SJSA1 (cell line): ENCODE data around the gene HMGB1. TPM values are rescaled to one million over a fixed set of nuclear protein-coding genes. Genes with fewer than 3 reads are reported as not detected.
A peak's percentile ranks its signal among the peaks of the same experiment; 100 is the strongest.
"Not testable (repeated sequence)": the region's sequence is repeated elsewhere in the genome, so short reads cannot be mapped to it uniquely, and the experiment has no call there.

Source experiments
- DNase-seq, 2 experiments: peaks; one replicate each; pipeline ENCODE4 v3.0.0-alpha.2; 2015 to 2020; ENCODE audit warnings: low spot score in 2 of 2, low read depth in 1 of 2
- H3K27ac ChIP-seq: fragments of 250-450 bp; sonication (Bioruptor Pico); 2 replicates; pipeline ENCODE4 v1.5.1; 2020; ENCODE audit warnings: mild to moderate bottlenecking, moderate library complexity
- H3K27me3 ChIP-seq: fragments of 250-450 bp; sonication (Bioruptor Pico); replicated peaks from 2 replicates; pipeline ENCODE4 v1.5.1; 2020; ENCODE audit warnings: mild to moderate bottlenecking, moderate library complexity
- H3K36me3 ChIP-seq: fragments of 250-450 bp; sonication (Bioruptor Pico); 2 replicates; pipeline ENCODE4 v1.5.1; 2020; ENCODE audit warnings: mild to moderate bottlenecking
- H3K4me1 ChIP-seq: fragments of 250-450 bp; sonication (Bioruptor Pico); replicated peaks from 2 replicates; pipeline ENCODE4 v1.6.1; 2021; ENCODE audit warnings: mild to moderate bottlenecking
- H3K4me3 ChIP-seq: fragments of 250-450 bp; sonication (Bioruptor Pico); 2 replicates; pipeline ENCODE4 v1.5.1; 2020; ENCODE audit warnings: mild to moderate bottlenecking
- H3K9me3 ChIP-seq: fragments of 250-450 bp; sonication (Bioruptor Pico); replicated peaks from 2 replicates; pipeline ENCODE4 v1.5.1; 2020; ENCODE audit warnings: mild to moderate bottlenecking
- total RNA-seq: library from RNA; depleted of rRNA; stranded (reverse); fragments of >200 nt; shearing (Covaris generic); gene quantifications from 2 replicates; pipeline ENCODE4 v1.2.3, GENCODE V29; 2014

The HMGB1 gene
- total RNA-seq, 1 experiment from 2014 or later: 801 TPM

- no peaks in the 10 kb centered on the region for H3K27me3 ChIP-seq
- H3K36me3 ChIP-seq: peaks cover 24% of the 10 kb centered on the region
- no peak overlapping the region for H3K4me3 ChIP-seq
- no peak for DNase-seq
- H3K27ac ChIP-seq: no peak overlapping the region
- no peaks in the 10 kb centered on the region for H3K4me1 ChIP-seq
- no peaks in the 10 kb centered on the region for H3K9me3 ChIP-seq
Observed at GRCh38 chr13:30456290-30456689, 9.4 kb downstream of the HMGB1 start.

GRCh38 chr13:30454991-30455390, 10.7 kb downstream of the HMGB1 start:
- H3K27ac ChIP-seq: no peak overlapping the region
- DNase-seq: no peak
- no peak overlapping the region for H3K4me3 ChIP-seq
- H3K27me3 ChIP-seq: no peaks in the 10 kb centered on the region
- H3K4me1 ChIP-seq: no peaks in the 10 kb centered on the region
- no peaks in the 10 kb centered on the region for H3K9me3 ChIP-seq
- H3K36me3 ChIP-seq: peaks cover 23% of the 10 kb centered on the region

GRCh38 chr13:30453727-30454126, 12.0 kb downstream of the HMGB1 start:
- H3K9me3 ChIP-seq: no peaks in the 10 kb centered on the region
- no peak overlapping the region for H3K27ac ChIP-seq
- no peak for DNase-seq
- H3K4me3 ChIP-seq: no peak overlapping the region
- peaks cover 10% of the 10 kb centered on the region for H3K36me3 ChIP-seq
- no peaks in the 10 kb centered on the region for H3K4me1 ChIP-seq
- H3K27me3 ChIP-seq: no peaks in the 10 kb centered on the region

GRCh38 chr13:30451476-30451875, 14.3 kb downstream of the HMGB1 start:
- not testable (repeated sequence) for H3K4me1 ChIP-seq, H3K9me3 ChIP-seq, DNase-seq, H3K4me3 ChIP-seq, H3K36me3 ChIP-seq, H3K27me3 ChIP-seq, H3K27ac ChIP-seq

GRCh38 chr13:30450066-30450465, 15.7 kb downstream of the HMGB1 start:
- no peaks in the 10 kb centered on the region for H3K36me3 ChIP-seq
- H3K27ac ChIP-seq: no peak overlapping the region
- no peak for DNase-seq

GRCh38 chr13:30448441-30448840, 17.3 kb downstream of the HMGB1 start:
- no peaks in the 10 kb centered on the region for H3K36me3 ChIP-seq
- H3K4me3 ChIP-seq: no peak overlapping the region
- no peaks in the 10 kb centered on the region for H3K27me3 ChIP-seq
- H3K4me1 ChIP-seq: peaks cover 13% of the 10 kb centered on the region
- no peaks in the 10 kb centered on the region for H3K9me3 ChIP-seq
- DNase-seq: no peak
- no peak overlapping the region for H3K27ac ChIP-seq

More at GRCh38 chr13:30450066-30450465, 15.7 kb downstream of the HMGB1 start:
- no peak overlapping the region for H3K4me3 ChIP-seq
- H3K27me3 ChIP-seq: no peaks in the 10 kb centered on the region
- H3K4me1 ChIP-seq: peaks cover 13% of the 10 kb centered on the region
- no peaks in the 10 kb centered on the region for H3K9me3 ChIP-seq

GRCh38 chr13:30446126-30446500, 19.6 kb downstream of the HMGB1 start:
- Histone ChIP-seq H3K4me1 (peaks cover 13% of the 10 kb centered on the region), H3K9me3 (no peaks in the 10 kb centered on the region), H3K27me3 (no peaks in the 10 kb centered on the region), H3K36me3 (no peaks in the 10 kb centered on the region), H3K4me3 (peak overlapping the region; percentile 21), H3K27ac (no peak overlapping the region)
- DNase-seq: peak in 1 of 2 experiments; percentile 19

- H3K27ac ChIP-seq: no peak overlapping the region
- H3K4me1 ChIP-seq: peaks cover 13% of the 10 kb centered on the region
Observed at GRCh38 chr13:30443957-30444404, 21.8 kb downstream of the HMGB1 start.

GRCh38 chr13:30443491-30443890, 22.2 kb downstream of the HMGB1 start:
- H3K27ac ChIP-seq, DNase-seq, H3K9me3 ChIP-seq, H3K4me3 ChIP-seq, H3K36me3 ChIP-seq, H3K27me3 ChIP-seq: not testable (repeated sequence)
- H3K4me1 ChIP-seq: peaks cover 13% of the 10 kb centered on the region

More at GRCh38 chr13:30443957-30444404, 21.8 kb downstream of the HMGB1 start:
- Histone ChIP-seq H3K36me3 (no peaks in the 10 kb centered on the region), H3K4me3 (no peak overlapping the region), H3K9me3 (no peaks in the 10 kb centered on the region), H3K27me3 (no peaks in the 10 kb centered on the region)
- DNase-seq: no peak

- no peak for DNase-seq
- Histone ChIP-seq H3K36me3 (no peaks in the 10 kb centered on the region), H3K27me3 (no peaks in the 10 kb centered on the region), H3K4me1 (peaks cover 13% of the 10 kb centered on the region), H3K27ac (no peak overlapping the region), H3K4me3 (no peak overlapping the region), H3K9me3 (no peaks in the 10 kb centered on the region)
Observed at GRCh38 chr13:30442926-30443325, 22.8 kb downstream of the HMGB1 start.

- no peaks in the 10 kb centered on the region for H3K27me3 ChIP-seq
- DNase-seq: no peak
- H3K27ac ChIP-seq: no peak overlapping the region
- H3K4me3 ChIP-seq: no peak overlapping the region
- peaks cover 10% of the 10 kb centered on the region for H3K4me1 ChIP-seq
- H3K9me3 ChIP-seq: no peaks in the 10 kb centered on the region
- no peaks in the 10 kb centered on the region for H3K36me3 ChIP-seq
Observed at GRCh38 chr13:30440910-30441703, 24.6 kb downstream of the HMGB1 start.

GRCh38 chr13:30438286-30438685, 27.4 kb downstream of the HMGB1 start:
- no peak overlapping the region for H3K4me3 ChIP-seq
- no peak for DNase-seq
- no peaks in the 10 kb centered on the region for H3K27me3 ChIP-seq
- H3K27ac ChIP-seq: no peak overlapping the region
- no peaks in the 10 kb centered on the region for H3K36me3 ChIP-seq
- no peaks in the 10 kb centered on the region for H3K9me3 ChIP-seq
- H3K4me1 ChIP-seq: no peaks in the 10 kb centered on the region

- DNase-seq: no peak
- Histone ChIP-seq H3K4me3 (no peak overlapping the region), H3K4me1 (no peaks in the 10 kb centered on the region), H3K27ac (no peak overlapping the region), H3K27me3 (no peaks in the 10 kb centered on the region), H3K36me3 (no peaks in the 10 kb centered on the region), H3K9me3 (no peaks in the 10 kb centered on the region)
Observed at GRCh38 chr13:30437177-30437576, 28.6 kb downstream of the HMGB1 start.

GRCh38 chr13:30435911-30436451, 29.8 kb downstream of the HMGB1 start:
- H3K4me3 ChIP-seq: no peak overlapping the region
- no peak overlapping the region for H3K27ac ChIP-seq
- no peak for DNase-seq
- no peaks in the 10 kb centered on the region for H3K9me3 ChIP-seq
- no peaks in the 10 kb centered on the region for H3K27me3 ChIP-seq
- H3K4me1 ChIP-seq: peaks cover 8% of the 10 kb centered on the region
- no peaks in the 10 kb centered on the region for H3K36me3 ChIP-seq
